ENCODE measurements around the gene LAMC1.

LAMC1 gene

GRCh38 chr1:183081402-183082120, 58.3 kb downstream of the LAMC1 start:
- no peak for DNase-seq

DNA sequence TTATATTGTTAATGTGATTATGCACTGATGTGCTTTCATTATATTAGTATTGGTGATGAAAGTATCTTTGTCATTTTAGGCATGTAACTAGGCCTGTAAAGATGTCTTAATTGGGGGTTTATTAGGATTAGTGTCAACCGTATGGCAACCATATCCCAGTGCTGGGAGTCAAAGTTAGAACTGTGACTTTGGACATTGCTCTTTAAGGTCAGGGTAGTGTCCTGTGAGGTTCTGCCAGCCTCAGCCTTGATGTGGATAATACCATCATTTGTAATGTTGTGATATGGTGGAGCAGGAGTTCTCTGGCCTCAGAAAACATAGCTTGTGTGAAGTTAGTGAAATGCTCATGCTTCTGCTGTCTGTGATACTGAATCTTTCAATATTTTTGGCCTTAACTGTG, 59.4 kb downstream of the LAMC1 start:
- no peak for DNase-seq

GRCh38 chr1:183087001-183087400, 63.8 kb downstream of the LAMC1 start:
- no peak for DNase-seq

DNA sequence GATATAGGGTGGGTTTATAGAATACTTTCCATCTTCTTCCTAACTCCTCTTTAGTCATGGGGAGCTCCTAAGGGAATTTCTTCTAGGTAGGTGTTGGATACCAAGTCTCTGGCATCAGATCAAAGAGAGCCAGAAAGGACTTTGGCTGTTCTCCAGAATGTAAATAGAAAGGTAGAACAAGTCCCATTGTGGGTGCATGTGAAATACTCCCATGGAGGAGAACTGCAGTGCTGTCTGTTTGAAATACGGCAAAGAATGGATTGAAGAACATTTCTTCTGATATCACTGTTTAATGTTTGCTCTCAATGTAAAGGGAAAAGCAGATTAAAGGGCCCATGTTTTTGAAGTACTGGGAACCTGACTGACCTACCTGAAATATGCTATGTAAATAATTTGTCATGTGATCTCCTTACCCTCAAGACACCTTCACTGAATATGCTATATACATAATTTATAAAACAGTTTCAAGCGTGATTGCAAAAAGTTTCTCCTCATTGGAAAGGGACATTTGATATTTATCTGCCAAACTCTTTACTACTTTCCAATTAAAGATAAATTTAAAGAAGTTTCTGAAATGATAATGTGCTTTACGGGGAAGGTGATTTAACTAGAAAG, 65.9 kb downstream of the LAMC1 start:
- no peak for DNase-seq

DNA sequence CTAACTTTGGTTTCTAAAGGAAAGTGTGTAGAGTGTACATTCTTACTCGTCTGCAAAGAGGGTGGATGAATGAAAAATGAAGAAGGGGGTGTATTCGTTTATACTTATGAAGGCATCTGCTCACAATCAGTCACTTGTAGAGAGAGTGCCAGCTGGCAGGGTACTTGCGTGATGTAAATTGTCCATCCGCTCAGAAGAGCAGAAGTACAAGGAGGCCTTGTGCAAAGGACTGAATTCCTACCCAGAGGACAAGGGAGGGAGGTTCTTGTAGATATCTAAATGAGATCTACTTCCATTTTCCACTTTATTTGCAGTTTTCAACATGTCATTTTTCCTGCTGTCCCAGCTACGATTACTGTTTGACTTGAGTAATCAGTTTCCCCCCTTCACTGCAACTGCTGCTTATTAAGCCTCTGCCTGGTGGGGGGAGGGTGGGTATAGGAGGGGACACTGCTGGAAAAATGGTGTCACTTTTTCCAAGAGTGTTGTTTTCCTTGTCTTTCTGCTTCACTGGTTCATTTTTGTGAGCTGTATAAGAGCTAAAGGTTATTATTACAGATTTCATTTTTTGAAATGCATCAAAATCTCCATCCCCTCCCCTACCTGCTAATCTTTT, 67.3 kb downstream of the LAMC1 start:
- DNase-seq: no peak

GRCh38 chr1:183091181-183091580, 68.0 kb downstream of the LAMC1 start:
- DNase-seq: no peak

- no peak for DNase-seq
Observed at GRCh38 chr1:183092350-183092749, 69.1 kb downstream of the LAMC1 start.

GRCh38 chr1:183093066-183093668, 69.9 kb downstream of the LAMC1 start:
- no peak for DNase-seq

DNA sequence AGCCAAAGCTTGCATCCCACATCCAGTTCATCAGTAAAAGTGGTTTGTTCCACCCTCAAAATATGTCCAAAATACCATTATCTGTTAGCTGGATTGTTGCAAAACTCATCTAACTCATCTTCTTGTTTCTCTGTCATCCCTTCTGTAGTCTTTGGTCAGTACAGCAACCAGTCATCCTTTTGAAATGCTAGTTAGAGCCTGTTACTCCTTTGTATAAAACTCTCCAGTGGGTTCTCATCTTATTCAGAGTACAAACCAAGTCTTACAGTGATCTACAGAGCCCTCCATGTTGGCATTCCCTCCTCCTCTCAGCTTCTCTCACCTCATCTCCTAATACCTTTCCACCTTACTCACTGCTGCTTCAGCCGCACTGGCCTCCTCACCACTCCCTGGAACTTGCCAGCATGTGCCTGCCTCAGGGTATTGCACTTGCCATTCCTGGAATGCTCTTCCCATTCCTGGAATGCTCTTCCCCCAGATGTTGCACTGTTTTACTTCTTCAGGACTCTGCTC, 70.6 kb downstream of the LAMC1 start:
- DNase-seq: peak; percentile 53

DNA sequence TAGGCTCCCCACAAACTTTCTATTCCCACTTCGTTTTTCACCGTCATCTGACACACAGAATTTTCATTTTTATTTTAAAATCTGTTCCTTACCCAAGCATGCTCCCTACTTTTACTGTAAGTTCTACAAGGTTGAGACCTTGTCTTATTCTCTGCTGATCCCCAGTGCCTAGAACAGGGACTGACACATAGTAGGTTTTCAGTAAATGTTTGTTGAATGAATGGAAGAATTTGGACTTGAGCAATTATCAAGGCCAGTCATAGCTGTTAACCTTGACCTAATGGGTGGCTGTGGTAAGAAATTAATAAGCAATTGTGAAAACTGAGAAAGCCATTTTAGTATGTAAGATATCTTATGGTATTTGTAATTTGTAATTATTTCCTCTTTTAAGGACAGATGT, 71.1 kb downstream of the LAMC1 start:
- DNase-seq: no peak

DNA sequence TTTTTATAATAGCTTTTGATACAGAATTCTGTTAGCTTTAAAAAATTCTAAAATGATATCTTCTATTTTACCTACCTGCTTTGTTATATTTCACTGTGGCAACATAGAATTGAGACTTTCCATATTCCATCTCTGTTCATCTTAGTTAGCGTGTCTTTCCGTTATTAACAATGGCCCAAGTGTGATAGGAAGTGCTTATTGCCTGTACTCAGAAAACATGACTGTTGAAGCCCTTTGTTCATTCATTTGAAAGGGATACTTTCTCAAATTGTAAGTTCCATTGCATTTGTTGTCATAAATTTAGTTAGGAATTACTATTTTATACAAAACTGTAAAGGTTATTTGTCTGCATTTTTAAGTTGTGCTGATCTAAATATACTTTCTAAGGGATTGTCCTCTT, 73.1 kb downstream of the LAMC1 start:
- no peak for DNase-seq

GRCh38 chr1:183096894-183097293, 73.7 kb downstream of the LAMC1 start:
- DNase-seq: no peak

DNA sequence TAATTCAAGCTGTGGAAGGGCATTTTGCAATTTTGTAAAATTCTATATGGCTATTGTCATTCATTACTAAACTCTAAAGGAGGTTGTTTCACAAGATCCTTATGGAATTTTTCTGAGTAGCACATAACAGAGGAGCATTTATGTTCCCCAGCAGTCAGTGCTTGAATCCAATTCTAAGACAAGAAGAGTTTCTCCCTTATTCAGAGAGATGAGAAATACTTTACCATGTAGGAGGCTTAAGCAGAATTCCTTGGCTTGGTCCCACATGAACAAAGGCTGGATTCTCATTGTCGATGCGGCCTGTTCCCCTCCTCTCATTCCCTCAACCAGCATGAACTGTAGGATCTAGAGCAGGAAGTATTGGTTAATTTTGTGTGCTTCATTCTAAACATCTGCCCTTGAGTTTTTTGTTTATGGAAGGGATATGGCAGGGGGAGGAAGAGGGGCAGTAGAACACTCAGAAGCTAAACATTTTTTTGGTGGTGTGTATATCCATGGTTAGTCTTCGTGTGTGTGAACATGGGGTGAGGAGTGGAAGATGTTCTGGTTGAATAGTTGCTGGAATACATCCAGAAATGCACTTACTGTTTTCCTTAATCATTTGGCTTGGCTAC, 74.3 kb downstream of the LAMC1 start:
- DNase-seq: no peak

GRCh38 chr1:183098317-183098716, 75.1 kb downstream of the LAMC1 start:
- no peak for DNase-seq

DNA sequence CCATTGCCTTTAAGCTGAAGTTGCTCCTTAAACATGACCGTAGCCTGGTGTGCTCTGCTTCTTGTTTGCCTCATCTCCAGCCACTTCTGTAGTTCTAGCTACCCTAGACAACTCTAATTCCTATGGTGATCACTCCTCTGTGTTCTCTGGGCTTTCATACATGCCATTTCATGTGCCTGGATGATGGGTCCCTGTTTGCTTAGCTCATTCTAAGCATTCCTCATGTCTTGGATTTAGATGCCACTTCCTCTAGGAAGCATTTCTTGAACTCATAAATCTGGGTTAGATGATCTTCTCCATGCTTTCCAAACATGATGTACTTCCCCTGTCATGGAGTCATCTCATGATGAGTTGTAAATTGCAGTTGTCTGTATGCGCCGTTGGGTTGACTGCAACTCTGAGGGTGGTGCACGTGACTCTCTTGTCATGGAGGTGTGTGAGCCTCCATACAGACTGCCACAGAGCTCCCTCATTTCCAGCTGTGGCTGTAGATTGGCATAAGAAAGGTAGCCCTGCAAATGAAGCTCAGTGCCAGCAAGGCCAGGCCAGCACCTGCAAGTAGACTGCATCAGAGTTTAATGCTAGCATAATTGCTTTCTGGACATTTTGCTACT, 77.2 kb downstream of the LAMC1 start:
- DNase-seq: no peak

- DNase-seq: no peak
Observed at GRCh38 chr1:183101081-183101480, 77.9 kb downstream of the LAMC1 start.

- no peak for DNase-seq
Observed at GRCh38 chr1:183101841-183102276, 78.6 kb downstream of the LAMC1 start.

GRCh38 chr1:183103147-183103546, 79.9 kb downstream of the LAMC1 start:
- no peak for DNase-seq

- no peak for DNase-seq
Observed at GRCh38 chr1:183103577-183103976, 80.4 kb downstream of the LAMC1 start.

- DNase-seq: no peak
Observed at GRCh38 chr1:183105449-183105848, 82.2 kb downstream of the LAMC1 start.

DNA sequence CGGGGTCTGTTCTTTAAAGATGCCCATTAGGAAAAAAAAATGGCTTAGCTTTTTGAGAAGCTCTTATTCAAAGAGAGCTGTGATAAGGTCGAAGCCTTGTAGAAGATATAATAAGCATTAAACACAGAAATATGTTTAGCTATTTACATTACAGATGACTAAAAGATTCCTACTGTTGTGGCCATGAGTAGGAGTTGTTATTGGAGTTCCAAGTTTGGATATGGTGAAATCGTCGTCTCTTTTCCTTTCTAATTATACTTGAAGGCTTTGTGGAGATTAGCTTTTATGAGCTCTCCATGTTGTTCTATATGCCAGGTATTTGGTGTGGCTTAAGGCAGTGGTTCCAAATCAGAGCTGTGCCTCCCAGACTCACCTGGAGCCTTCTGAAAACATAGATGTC, 82.9 kb downstream of the LAMC1 start:
- DNase-seq: no peak

DNA sequence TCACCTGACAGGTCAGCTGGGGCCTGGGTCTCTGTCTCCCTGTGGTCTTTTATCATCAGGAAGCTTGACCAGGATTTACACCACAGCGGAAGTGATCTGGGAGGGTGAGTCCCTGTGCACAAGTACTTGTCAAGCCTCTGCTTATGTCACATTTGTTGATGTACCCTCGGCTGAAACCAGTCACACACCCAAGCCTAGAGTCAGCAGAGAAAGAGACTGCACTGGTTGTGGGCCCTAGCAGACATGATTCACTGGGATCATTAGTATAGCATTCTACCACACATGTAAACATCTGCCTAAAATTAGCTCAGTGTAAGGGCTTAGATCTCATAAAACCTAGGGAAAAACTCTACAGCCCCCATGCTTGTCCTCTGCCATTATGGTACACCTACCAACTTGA, 83.5 kb downstream of the LAMC1 start:
- DNase-seq: no peak

Measured in T1000 (cell line).